ENCODE results near the gene ICA1.
A peak's percentile ranks its signal among the peaks of the same experiment; 100 is the strongest.

Gene ICA1

GRCh38 chr7:8085420-8085819, 176.5 kb downstream of the ICA1 start:
- no peak for DNase-seq (ENCODE audit: extremely low read depth, low read depth)

GRCh38 chr7:8084836-8085235, 177.1 kb downstream of the ICA1 start:
- no peak for TF ChIP-seq CTCF (IDR thresholded peaks at IDR 0.05; ENCODE audit: low read depth, low read length)

More at GRCh38 chr7:8085420-8085819, 176.5 kb downstream of the ICA1 start:
- no peak for TF ChIP-seq CTCF (IDR thresholded peaks at IDR 0.05; ENCODE audit: low read depth, low read length)

GRCh38 chr7:8082762-8083161, 179.2 kb downstream of the ICA1 start:
- DNase-seq (ENCODE audit: extremely low read depth, low read depth): no peak
- no peak for TF ChIP-seq CTCF (IDR thresholded peaks at IDR 0.05; ENCODE audit: low read depth, low read length)

More at GRCh38 chr7:8084836-8085235, 177.1 kb downstream of the ICA1 start:
- DNase-seq (ENCODE audit: extremely low read depth, low read depth): no peak

GRCh38 chr7:8078418-8078817, 183.5 kb downstream of the ICA1 start:
- no peak for TF ChIP-seq CTCF (IDR thresholded peaks at IDR 0.05; ENCODE audit: low read depth, low read length)
- DNase-seq (ENCODE audit: extremely low read depth, low read depth): no peak

- no peak for DNase-seq (ENCODE audit: extremely low read depth, low read depth)
- no peak for TF ChIP-seq CTCF (IDR thresholded peaks at IDR 0.05; ENCODE audit: low read depth, low read length)
Measured at GRCh38 chr7:8070451-8071180, 191.4 kb downstream of the ICA1 start.

GRCh38 chr7:8068892-8069686, 192.9 kb downstream of the ICA1 start:
- no peak for DNase-seq (ENCODE audit: extremely low read depth, low read depth)
- TF ChIP-seq CTCF (IDR thresholded peaks at IDR 0.05; ENCODE audit: low read depth, low read length): no peak

GRCh38 chr7:8065356-8065813, 196.6 kb downstream of the ICA1 start:
- peak; percentile 22 for DNase-seq (ENCODE audit: extremely low read depth, low read depth)
- TF ChIP-seq CTCF (IDR thresholded peaks at IDR 0.05; ENCODE audit: low read depth, low read length): no peak
